BE2C (cell line): ENCODE measurements around the gene BAD.

Experiments used
- DNase-seq: peaks from one replicate; pipeline ENCODE4 v3.0.0-alpha.2; 2020
- H3K27me3 ChIP-seq: fragments of 250-450 bp; sonication (Bioruptor Pico); 2 replicates; pipeline ENCODE4 v1.5.1; 2020; ENCODE audit warnings: mild to moderate bottlenecking
- H3K36me3 ChIP-seq: fragments of 250-450 bp; sonication (Bioruptor Pico); 2 replicates; pipeline ENCODE4 v1.5.1; 2020; ENCODE audit warnings: mild to moderate bottlenecking
- H3K4me1 ChIP-seq: fragments of 250-450 bp; sonication (Bioruptor Pico); 2 replicates; pipeline ENCODE4 v1.5.1; 2020
- H3K4me3 ChIP-seq: 2 replicates; pipeline ENCODE4 v1.5.1; 2011; ENCODE audit warnings: low read depth, low read length
- H3K9me3 ChIP-seq: fragments of 250-450 bp; sonication (Bioruptor Pico); 2 replicates; pipeline ENCODE4 v1.5.1; 2020
- TF ChIP-seq, protein P1 (sequence below): IDR thresholded peaks from 2 replicates; pipeline ENCODE4 v1.5.1; 2012; ENCODE audit warnings: mild to moderate bottlenecking, low read depth, low read length

BAD gene

DNA sequence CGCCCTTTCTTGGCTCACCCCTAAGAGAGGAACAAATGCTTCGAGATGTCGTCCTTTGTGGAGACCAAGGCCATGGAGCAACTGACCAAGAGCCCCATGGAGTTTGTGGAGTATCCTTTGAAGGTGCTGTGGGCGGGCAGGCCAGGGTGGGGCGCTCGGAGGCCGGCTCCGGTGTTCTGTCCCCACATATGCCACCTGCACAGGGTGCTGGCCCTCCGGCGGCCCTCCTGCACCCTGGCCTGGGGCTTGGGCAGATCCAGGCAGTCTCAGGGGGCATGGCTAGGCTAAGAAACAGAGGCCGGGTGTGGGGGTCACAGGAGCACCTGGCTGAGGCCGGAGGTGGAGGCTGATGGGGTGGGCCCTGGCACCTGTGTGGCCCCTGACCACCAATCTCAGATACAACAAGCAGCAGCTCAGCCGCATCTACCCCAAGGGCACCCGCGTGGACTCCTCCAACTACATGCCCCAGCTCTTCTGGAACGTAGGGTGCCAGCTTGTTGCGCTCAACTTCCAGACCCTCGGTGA lies 22.8 kb downstream of the BAD start:
- DNase-seq = no peak

DNA sequence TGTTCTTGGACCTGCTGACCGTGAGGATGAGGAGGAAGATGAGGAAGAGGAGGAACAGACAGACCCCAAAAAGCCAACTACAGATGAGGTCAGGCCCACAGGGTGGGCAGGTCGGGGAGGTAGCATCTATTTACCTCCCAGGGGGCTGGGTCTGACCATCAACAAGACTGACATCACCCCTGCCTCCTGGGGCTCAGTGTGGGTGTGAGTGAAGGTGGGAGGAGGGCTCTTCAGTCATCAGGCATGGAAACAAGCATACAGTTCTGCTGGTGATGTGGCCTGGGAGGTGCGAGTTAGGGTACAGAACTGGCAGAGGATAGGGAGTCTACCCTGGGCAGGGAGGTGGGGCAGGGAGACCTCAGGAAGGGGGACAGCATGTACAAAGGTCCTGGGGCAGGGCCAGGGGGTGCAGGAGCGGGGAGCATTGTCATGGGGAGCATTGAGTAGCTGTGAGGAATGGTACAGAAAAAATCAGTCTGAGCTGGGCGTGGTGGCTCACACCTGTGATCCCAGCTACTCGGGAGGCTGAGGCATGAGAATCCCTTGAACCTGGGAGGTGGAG lies 24.2 kb downstream of the BAD start:
- DNase-seq = no peak
- H3K36me3 ChIP-seq = peaks cover 3% of the 10 kb centered on the region

More for the DNA sequence above, 22.8 kb downstream of the BAD start:
- Histone ChIP-seq H3K27me3 (no peaks in the 10 kb centered on the region), H3K9me3 (no peaks in the 10 kb centered on the region), H3K4me1 (peaks cover 16% of the 10 kb centered on the region), H3K4me3 (no peak overlapping the region), H3K36me3 (peaks cover 6% of the 10 kb centered on the region)
- TF ChIP-seq, protein P1, sequence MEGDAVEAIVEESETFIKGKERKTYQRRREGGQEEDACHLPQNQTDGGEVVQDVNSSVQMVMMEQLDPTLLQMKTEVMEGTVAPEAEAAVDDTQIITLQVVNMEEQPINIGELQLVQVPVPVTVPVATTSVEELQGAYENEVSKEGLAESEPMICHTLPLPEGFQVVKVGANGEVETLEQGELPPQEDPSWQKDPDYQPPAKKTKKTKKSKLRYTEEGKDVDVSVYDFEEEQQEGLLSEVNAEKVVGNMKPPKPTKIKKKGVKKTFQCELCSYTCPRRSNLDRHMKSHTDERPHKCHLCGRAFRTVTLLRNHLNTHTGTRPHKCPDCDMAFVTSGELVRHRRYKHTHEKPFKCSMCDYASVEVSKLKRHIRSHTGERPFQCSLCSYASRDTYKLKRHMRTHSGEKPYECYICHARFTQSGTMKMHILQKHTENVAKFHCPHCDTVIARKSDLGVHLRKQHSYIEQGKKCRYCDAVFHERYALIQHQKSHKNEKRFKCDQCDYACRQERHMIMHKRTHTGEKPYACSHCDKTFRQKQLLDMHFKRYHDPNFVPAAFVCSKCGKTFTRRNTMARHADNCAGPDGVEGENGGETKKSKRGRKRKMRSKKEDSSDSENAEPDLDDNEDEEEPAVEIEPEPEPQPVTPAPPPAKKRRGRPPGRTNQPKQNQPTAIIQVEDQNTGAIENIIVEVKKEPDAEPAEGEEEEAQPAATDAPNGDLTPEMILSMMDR = no peak

GRCh38 chr11:64259533-64260067 lies 24.9 kb downstream of the BAD start:
- Histone ChIP-seq H3K9me3 (no peaks in the 10 kb centered on the region), H3K4me3 (no peak overlapping the region), H3K4me1 (peaks cover 16% of the 10 kb centered on the region), H3K27me3 (no peaks in the 10 kb centered on the region), H3K36me3 (peaks cover 3% of the 10 kb centered on the region)
- TF ChIP-seq, protein P1 = no peak
- no peak for DNase-seq

More for the DNA sequence above, 24.2 kb downstream of the BAD start:
- TF ChIP-seq, protein P1 = no peak
- H3K9me3 ChIP-seq = no peaks in the 10 kb centered on the region
- no peak overlapping the region for H3K4me3 ChIP-seq
- H3K27me3 ChIP-seq = no peaks in the 10 kb centered on the region
- peaks cover 16% of the 10 kb centered on the region for H3K4me1 ChIP-seq

GRCh38 chr11:64258946-64259532 lies 25.4 kb downstream of the BAD start:
- no peaks in the 10 kb centered on the region for H3K27me3 ChIP-seq
- peaks cover 14% of the 10 kb centered on the region for H3K4me1 ChIP-seq
- H3K36me3 ChIP-seq = peaks cover 3% of the 10 kb centered on the region
- no peaks in the 10 kb centered on the region for H3K9me3 ChIP-seq
- H3K4me3 ChIP-seq = no peak overlapping the region
- no peak for DNase-seq
- TF ChIP-seq, protein P1 = no peak

DNA sequence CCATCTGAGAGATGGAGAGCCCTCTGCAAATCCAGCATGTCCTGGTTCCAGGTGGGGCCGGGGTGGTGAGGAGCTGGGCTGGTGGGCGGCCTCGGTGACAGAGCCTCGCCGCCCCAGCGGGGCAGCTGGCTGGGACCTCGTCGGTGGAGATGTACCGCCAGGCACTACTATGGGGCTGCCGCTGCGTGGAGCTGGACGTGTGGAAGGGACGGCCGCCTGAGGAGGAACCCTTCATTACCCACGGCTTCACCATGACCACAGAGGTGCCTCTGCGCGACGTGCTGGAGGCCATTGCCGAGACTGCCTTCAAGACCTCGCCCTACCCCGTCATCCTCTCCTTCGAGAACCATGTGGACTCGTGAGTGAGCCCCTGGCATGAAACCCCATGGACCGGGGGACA lies 26.1 kb downstream of the BAD start:
- no peaks in the 10 kb centered on the region for H3K27me3 ChIP-seq
- TF ChIP-seq, protein P1 = no peak
- H3K9me3 ChIP-seq = no peaks in the 10 kb centered on the region
- DNase-seq = no peak
- H3K4me1 ChIP-seq = peaks cover 7% of the 10 kb centered on the region
- no peak overlapping the region for H3K4me3 ChIP-seq
- peaks cover 3% of the 10 kb centered on the region for H3K36me3 ChIP-seq

DNA sequence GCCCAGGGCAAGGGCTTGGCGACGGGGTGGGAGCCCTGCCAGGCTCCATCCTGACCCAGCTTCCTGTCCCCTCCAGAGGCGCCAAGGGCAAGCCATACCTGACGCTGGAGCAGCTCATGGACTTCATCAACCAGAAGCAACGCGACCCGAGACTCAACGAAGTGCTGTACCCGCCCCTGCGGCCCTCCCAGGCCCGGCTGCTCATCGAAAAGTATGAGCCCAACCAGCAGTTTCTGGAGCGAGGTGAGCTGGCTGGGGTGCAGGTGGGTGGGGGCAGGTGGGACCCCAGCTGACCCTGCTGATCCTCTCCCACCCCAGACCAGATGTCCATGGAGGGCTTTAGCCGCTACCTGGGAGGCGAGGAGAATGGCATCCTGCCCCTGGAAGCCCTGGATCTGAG lies 28.2 kb downstream of the BAD start:
- DNase-seq = no peak
- Histone ChIP-seq H3K4me1 (no peaks in the 10 kb centered on the region), H3K4me3 (no peak overlapping the region), H3K27me3 (no peaks in the 10 kb centered on the region), H3K36me3 (peaks cover 3% of the 10 kb centered on the region; the same call in 1 of the 2 replicates), H3K9me3 (no peaks in the 10 kb centered on the region)
- TF ChIP-seq, protein P1 = no peak
